Stimulated activated CD8-positive, alpha-beta memory T cell treated with anti-CD3 and anti-CD28 coated beads, Interleukin-15, amount 100 ng/mL, for 24 hours (primary cell): ENCODE data around the gene PIR.

Source experiments
- DNase-seq: peaks from one replicate; pipeline ENCODE4 v3.0.0-alpha.2; 2020; ENCODE audit warnings: low read depth

PIR gene

GRCh38 chrX:15418041-15418706 is 75.0 kb downstream of the PIR start:
- DNase-seq, result no peak

- no peak for DNase-seq
Measured at GRCh38 chrX:15416133-15416993, 76.8 kb downstream of the PIR start.

- no peak for DNase-seq
Measured at GRCh38 chrX:15413101-15413500, 80.0 kb downstream of the PIR start.

GRCh38 chrX:15410947-15411346 is 82.2 kb downstream of the PIR start:
- DNase-seq, result no peak

- no peak for DNase-seq
Measured at GRCh38 chrX:15410430-15410829, 82.7 kb downstream of the PIR start.

GRCh38 chrX:15405846-15406245 is 87.3 kb downstream of the PIR start:
- no peak for DNase-seq

- no peak for DNase-seq
Measured at GRCh38 chrX:15404401-15405096, 88.6 kb downstream of the PIR start.

GRCh38 chrX:15401378-15401777 is 91.8 kb downstream of the PIR start:
- no peak for DNase-seq

- DNase-seq, result no peak
Measured at GRCh38 chrX:15399962-15400391, 93.2 kb downstream of the PIR start.

- no peak for DNase-seq
Measured at GRCh38 chrX:15398874-15399273, 94.3 kb downstream of the PIR start.

- DNase-seq, result no peak
Measured at GRCh38 chrX:15395789-15396188, 97.3 kb downstream of the PIR start.

GRCh38 chrX:15391850-15392249 is 101.3 kb downstream of the PIR start:
- DNase-seq, result no peak

GRCh38 chrX:15384304-15384703 is 108.8 kb downstream of the PIR start, which contains the start of gene VEGFD:
VEGFD (minus strand) TSS chrX:15384413; CDS start chrX:15383946, 467 bp downstream.
- DNase-seq, result no peak

GRCh38 chrX:15382813-15383212 is 110.3 kb downstream of the PIR start:
- no peak for DNase-seq

GRCh38 chrX:15376956-15377355 is 116.2 kb downstream of the PIR start:
- DNase-seq, result no peak

GRCh38 chrX:15373976-15374375 is 119.2 kb downstream of the PIR start:
- DNase-seq, result no peak

- DNase-seq, result no peak
Measured at GRCh38 chrX:15366506-15367352, 126.4 kb downstream of the PIR start.

- no peak for DNase-seq
Measured at GRCh38 chrX:15359701-15360100, 133.4 kb downstream of the PIR start.

GRCh38 chrX:15358533-15358932 is 134.6 kb downstream of the PIR start:
- DNase-seq, result no peak

GRCh38 chrX:15356444-15356843 is 136.7 kb downstream of the PIR start:
- DNase-seq, result no peak

GRCh38 chrX:15350329-15350996 is 142.7 kb downstream of the PIR start:
- DNase-seq, result no peak
